HG02973 (cell line): ENCODE measurements around the gene SEPHS2.
"Not testable (repeated sequence)": the region's sequence is repeated elsewhere in the genome, so short reads cannot be mapped to it uniquely, and the experiment has no call there.

ENCODE experiments used
- ATAC-seq: cut with Tn5 transposase; IDR thresholded peaks from one replicate; pipeline ENCODE4 v1.9.1; 2021; ENCODE audit warnings: moderate library complexity; ENCODE audit not compliant: unreplicated experiment

Gene SEPHS2

DNA sequence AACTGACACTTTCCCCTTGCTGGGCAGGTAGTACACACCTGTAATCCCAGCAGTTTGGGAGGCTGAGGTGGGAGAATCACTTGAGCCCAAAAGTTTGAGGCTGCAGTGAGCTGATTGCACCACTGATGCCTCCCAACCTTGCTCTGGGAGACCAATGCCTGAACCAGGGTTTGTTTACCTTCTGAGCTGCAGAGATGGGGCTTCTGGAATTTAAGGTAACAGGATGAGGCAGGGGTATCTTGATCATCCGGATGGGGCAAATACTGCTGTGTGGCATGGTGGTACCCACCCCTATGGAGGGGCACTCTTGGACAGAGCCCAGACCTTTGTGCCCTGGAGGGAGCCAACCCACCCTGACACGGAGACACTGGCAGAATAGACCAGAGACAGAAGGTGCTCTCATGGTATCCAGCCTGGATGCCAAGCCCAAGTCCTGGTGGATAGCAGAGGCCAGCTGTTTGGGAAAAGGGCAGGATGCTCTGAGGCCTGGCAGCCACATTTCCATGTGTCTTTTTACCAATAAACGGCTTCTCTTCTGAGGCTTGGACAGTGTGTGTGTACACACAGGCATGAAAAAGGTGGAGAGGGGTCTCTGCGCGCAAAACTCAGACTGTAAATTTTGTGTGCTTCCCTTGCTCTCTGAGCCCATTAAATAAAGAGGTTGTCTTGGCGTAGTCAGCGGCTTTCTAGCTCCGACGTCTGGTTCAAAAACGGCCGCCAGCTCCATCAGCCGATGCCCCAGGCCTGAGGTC is 46.1 kb downstream of the SEPHS2 start:
- ATAC-seq = no peak

DNA sequence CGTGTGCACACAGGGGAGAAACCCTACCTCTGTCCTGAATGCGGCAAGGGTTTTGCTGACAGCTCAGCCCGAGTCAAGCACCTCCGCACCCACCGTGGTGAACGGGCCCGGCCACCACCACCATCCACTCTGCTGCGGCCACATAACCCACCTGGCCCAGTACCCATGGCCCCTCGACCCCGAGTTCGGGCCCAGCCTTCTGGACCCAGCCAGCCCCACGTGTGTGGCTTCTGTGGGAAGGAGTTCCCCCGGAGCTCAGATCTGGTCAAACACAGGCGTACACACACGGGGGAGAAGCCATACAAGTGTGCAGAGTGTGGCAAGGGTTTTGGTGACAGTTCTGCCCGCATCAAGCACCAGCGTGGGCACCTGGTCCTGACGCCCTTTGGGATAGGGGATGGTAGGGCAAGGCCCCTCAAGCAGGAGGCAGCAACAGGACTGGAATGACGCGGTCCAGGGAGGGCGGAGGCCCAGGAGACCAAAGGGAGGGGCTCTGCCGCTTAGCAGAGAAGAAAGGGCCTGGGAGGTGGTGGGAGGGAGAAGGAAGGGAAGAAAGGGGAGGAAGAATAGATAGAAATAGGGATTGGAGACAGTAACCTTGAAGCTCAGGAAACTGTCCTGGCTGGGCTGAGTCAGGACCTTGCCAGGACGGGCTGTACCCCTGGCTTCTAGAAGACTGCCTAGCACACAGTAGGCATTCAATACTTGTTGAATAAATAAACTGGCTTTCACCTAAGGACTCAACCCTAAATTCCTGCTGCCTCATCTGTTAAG is 46.8 kb downstream of the SEPHS2 start:
- ATAC-seq = no peak

DNA sequence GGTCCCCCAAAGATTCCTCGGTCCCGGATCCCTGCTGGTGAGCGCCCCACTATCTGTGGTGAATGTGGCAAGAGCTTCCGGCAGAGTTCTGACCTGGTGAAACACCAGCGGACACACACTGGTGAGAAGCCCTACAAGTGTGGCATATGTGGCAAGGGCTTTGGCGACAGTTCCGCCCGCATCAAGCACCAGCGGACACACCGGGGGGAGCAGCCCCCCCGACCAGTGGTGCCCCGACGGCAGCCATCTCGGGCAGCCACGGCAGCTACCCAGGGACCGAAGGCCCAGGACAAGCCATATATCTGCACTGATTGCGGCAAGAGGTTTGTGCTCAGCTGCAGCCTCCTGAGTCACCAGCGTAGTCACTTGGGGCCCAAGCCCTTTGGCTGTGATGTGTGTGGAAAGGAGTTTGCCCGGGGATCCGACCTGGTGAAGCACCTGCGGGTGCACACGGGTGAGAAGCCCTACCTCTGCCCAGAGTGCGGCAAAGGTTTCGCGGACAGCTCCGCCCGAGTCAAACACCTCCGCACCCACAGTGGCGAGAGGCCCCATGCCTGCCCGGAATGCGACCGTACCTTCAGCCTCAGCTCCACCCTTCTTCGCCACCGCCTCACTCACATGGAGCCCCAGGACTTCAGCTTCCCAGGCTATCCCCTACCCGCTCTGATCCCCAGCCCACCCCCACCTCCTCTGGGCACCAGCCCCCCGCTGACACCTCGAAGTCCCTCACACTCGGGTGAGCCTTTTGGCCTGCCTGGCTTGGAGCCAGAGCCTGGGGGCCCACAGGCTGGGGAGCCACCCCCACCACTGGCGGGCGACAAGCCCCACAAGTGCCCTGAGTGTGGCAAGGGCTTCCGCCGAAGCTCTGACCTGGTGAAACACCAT is 47.7 kb downstream of the SEPHS2 start:
- no peak for ATAC-seq

DNA sequence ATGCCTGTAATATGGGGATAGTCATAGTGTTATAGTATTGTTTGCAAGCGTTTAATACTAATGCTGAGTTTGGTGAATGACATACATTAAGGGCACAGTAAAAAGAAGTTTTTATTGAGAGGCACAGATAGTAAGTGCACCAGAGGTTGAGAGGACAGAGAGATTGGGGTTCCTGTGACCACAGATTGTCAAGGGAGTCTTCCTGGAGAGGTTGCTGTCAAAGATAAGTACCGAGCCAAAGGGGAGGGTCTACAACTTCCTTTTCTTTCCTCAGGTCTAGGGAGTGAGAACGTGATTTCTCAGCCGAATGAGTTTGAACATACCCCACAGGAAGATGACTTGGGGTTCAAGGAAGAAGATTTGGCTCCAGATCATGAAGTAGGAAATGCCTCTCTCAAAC is 48.6 kb downstream of the SEPHS2 start:
- ATAC-seq = no peak

DNA sequence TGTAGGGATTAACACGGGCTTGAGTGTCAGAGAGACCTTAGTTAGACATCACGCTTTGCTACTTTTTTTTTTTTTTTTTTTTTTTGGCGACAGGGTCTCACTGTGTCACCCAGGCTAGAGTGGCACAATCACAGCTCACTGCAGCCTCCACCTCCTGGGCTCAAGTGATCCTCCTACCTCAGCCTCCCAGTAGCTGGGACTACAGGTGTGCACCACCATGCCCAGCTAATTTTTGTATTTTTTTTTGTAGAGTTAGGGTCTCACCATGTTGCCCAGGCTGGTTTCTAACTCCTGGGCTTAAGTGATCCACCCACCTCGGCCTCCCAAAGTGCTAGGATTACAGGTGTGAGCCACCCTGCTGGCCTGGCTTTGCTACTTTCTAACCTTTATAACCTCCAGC is 49.0 kb downstream of the SEPHS2 start:
- not testable (repeated sequence) for ATAC-seq

DNA sequence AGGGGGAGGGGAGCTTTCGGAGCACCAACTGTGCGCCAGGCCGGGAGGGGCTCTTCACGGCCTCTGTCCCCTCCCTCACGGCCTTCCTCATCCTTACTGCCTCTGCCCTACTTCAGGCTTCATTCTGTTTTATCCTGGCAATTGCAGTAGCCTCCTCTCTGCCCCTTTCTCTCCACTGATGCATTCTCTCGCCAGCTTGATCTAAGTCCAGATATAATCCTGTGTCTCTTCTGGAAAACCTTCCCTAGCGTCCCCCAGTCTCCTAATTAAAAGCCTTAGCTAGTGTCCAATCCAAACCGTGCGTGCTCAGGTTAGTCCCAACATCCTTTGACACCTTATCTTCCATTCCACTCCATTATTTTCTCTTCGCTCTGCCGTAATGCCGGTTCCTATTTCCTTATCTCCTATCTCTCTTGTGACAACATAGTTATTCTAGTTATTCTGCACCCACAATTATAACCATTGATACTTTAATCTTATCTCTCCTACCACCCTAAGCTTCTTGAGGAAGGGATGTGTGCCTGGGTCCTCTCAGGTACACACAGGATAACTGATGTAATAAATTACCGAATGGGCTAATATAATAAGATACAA is 49.6 kb downstream of the SEPHS2 start:
- ATAC-seq = peak; percentile 10

DNA sequence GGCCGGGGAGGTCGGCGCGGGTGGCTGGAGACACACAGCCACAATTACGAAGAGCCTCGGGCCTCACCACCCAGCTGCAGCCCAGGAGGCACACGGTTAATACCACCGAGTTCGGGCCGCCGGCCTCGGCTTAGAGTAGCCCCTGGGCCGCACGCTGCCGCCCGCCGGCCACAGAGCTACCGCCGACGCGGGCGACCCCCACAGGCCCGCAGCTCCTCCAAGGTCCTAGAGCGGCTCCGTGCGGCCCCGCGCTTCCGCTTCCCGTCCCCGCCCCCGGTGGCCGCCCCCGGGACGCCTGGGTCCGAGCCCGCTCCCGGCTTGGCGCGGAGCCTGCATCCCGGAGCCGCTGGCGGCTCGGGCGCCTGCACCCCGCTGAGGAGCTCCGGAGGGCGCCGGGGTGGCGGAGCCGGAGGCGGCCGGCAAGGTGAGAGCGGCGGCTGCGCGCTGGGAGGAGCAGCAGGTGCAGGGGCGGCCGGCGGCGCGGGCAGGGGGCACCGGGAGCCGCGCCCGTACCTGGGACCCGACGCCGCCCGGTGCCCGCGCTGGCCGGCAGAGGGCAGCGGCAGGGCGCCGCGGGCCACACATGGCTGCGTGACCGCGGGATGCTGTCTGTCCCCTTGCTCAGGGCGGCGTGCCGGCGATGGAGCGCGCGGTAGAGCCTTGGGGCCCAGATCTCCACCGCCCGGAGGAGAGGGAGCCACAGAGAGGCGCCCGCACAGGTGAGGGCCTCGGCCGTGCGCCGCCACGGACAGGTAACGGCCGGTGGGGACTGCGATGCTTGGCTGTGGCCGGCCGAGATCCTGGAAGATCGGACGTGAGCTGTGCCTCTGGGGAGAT is 50.3 kb downstream of the SEPHS2 start, which contains the start of gene ZNF48:
Gene ZNF48 (plus strand): TSS at position 266 of the 837 bp plus-strand sequence. CDS start 375 bp downstream, at position 641.
- peak; percentile 46 for ATAC-seq

DNA sequence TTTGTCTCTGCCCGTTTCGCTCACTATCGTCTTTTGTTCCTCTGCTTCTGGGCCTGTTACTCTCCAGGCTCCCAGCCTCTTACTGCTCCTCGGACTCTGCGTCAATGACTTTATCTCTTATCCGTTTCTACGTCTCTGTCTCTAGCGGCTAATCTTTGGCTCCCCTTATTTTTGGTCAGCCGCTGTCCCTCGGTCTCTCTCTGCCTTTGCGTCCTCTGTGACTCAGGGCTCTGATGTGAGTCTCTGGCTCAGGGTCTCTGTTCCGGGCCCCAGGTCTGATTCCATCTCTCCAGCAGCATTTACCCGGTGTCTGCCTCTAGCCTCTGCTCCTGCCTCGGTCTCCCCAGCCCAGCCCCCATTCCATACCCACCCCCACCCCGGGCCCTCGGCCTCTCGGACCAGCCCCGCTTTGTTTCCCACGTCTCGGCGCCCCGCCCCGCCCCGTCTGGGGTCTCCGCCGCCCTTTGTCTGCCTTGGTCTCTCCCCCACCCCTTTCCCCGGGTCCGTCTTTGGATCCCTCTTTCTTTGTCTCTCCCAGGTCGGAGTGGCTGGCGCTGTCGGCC is 51.0 kb downstream of the SEPHS2 start:
- no peak for ATAC-seq
